H1 (cell line): ENCODE results near the gene KBTBD12. TPM values are rescaled to one million over a fixed set of nuclear protein-coding genes. Genes with fewer than 3 reads are reported as not detected.

Source experiments
- CTCF ChIA-PET: fragments of 300-600 bp; sonication (Branson Sonifier 250); formaldehyde crosslinking; loops from one replicate; lab custom pipeline; 2021; ENCODE audit not compliant: partially characterized antibody; lab: Charles Lee
- POLR2A ChIA-PET: fragments of 300-600 bp; sonication (Branson Sonifier 250); formaldehyde crosslinking; loops from one replicate; lab custom pipeline; 2021; ENCODE audit warnings: inconsistent platforms; ENCODE audit not compliant: partially characterized antibody; lab: Charles Lee
- DNase-seq, 2 experiments: peaks; one replicate each; pipeline versions ENCODE4 v3.0.0 to v3.0.0-alpha.2; 2010 to 2022; ENCODE audit warnings: low spot score in 2 of 2, low read depth in 1 of 2, mixed read lengths in 1 of 2
- FAIRE-seq: peaks from 2 replicates; lab custom pipeline; 2011; peaks lifted over from hg19 to GRCh38; lab: Jason Lieb, UNC
- H2AFZ ChIP-seq: 2 replicates; pipeline ENCODE4 v1.8.1; 2012; ENCODE audit warnings: low read length, inconsistent platforms
- H2AK5ac ChIP-seq: 2 replicates; pipeline ENCODE4 v1.6.1; 2013; ENCODE audit warnings: low read depth, low read length
- H2BK120ac ChIP-seq: replicated peaks from 2 replicates; pipeline ENCODE3; 2013; ENCODE audit warnings: low read depth, low read length, inconsistent platforms
- H2BK12ac ChIP-seq: 2 replicates; pipeline ENCODE4 v1.6.1; 2013; ENCODE audit warnings: low read depth, low read length
- H2BK15ac ChIP-seq: 2 replicates; pipeline ENCODE4 v1.6.1; 2013; ENCODE audit warnings: low read length
- H2BK20ac ChIP-seq: 2 replicates; pipeline ENCODE4 v1.6.1; 2013; ENCODE audit warnings: low read length
- H2BK5ac ChIP-seq: 2 replicates; pipeline ENCODE4 v1.6.1; 2013; ENCODE audit warnings: low read depth, low read length
- H3K14ac ChIP-seq: 2 replicates; pipeline ENCODE4 v1.6.1; 2013; ENCODE audit warnings: inconsistent platforms; ENCODE audit not compliant: insufficient read length
- H3K18ac ChIP-seq: 2 replicates; pipeline ENCODE4 v1.6.1; 2013; ENCODE audit warnings: low read length; ENCODE audit errors: extremely low read depth
- H3K23ac ChIP-seq: 2 replicates; pipeline ENCODE4 v1.6.1; 2013; ENCODE audit warnings: inconsistent platforms; ENCODE audit not compliant: insufficient read length
- H3K23me2 ChIP-seq: 2 replicates; pipeline ENCODE4 v1.6.1; 2013; ENCODE audit warnings: low read depth, low read length
- H3K27ac ChIP-seq: 2 replicates; pipeline ENCODE4 v1.6.1; 2011; ENCODE audit warnings: low read depth, low read length, inconsistent platforms
- H3K27me3 ChIP-seq, 4 experiments: replicated peaks in 1 of 4; 1 replicate in 1 of 4; 2 replicates in 3 of 4; pipeline versions ENCODE4 v1.6.1 to v1.8.1; 2011 to 2013; ENCODE audit warnings: low read length in 3 of 4, mild to moderate bottlenecking in 3 of 4, inconsistent platforms in 2 of 4, mixed read lengths in 2 of 4, moderate library complexity in 1 of 4; ENCODE audit not compliant: control insufficient read depth in 3 of 4, insufficient read depth in 3 of 4; ENCODE audit errors: extremely low read depth in 1 of 4
- H3K36me3 ChIP-seq, 4 experiments: 2 replicates each; pipeline versions ENCODE4 v1.6.1 to v1.8.1; 2011 to 2013; ENCODE audit warnings: mild to moderate bottlenecking in 4 of 4, low read length in 3 of 4, moderate library complexity in 2 of 4, control low read depth in 1 of 4, inconsistent platforms in 1 of 4; ENCODE audit not compliant: insufficient read depth in 4 of 4, control insufficient read depth in 2 of 4
- H3K4ac ChIP-seq: replicated peaks from 2 replicates; pipeline ENCODE3; 2013; ENCODE audit warnings: low read length, low read depth, mixed read lengths, inconsistent platforms; ENCODE audit not compliant: insufficient read length
- H3K4me1 ChIP-seq, 4 experiments: replicated peaks in 1 of 4; 1 replicate in 1 of 4; 2 replicates in 3 of 4; pipeline versions ENCODE4 v1.6.1 to v1.8.1; 2011 to 2013; ENCODE audit warnings: low read length in 3 of 4, inconsistent platforms in 2 of 4, mixed read lengths in 1 of 4; ENCODE audit not compliant: insufficient read depth in 4 of 4, control insufficient read depth in 3 of 4
- H3K4me2 ChIP-seq, 2 experiments: 2 replicates each; pipeline versions ENCODE4 v1.6.1 to v1.8.1; 2011 to 2013; ENCODE audit warnings: low read depth in 2 of 2, low read length in 2 of 2, control low read depth in 1 of 2, inconsistent platforms in 1 of 2, mild to moderate bottlenecking in 1 of 2; ENCODE audit not compliant: insufficient read depth in 1 of 2
- H3K4me3 ChIP-seq, 4 experiments: fragments of 200-600, 300-600 bp in 1 of 4; sonication (generic), shearing (Covaris generic), sonication (Bioruptor Twin) in 1 of 4; 2 replicates each; pipeline versions ENCODE4 v1.5.1 to v1.8.1; 2011 to 2016; ENCODE audit warnings: low read length in 4 of 4, low read depth in 3 of 4, control low read depth in 2 of 4, inconsistent platforms in 2 of 4, mild to moderate bottlenecking in 2 of 4, mixed read lengths in 1 of 4, moderate library complexity in 1 of 4; ENCODE audit not compliant: insufficient read depth in 2 of 4; ENCODE audit errors: extremely low read depth in 1 of 4
- H3K56ac ChIP-seq: replicated peaks from 2 replicates; pipeline ENCODE3; 2013; ENCODE audit warnings: low read depth, mild to moderate bottlenecking, mixed read lengths, low read length, inconsistent platforms; ENCODE audit not compliant: insufficient read length
- H3K79me1 ChIP-seq: 2 replicates; pipeline ENCODE4 v1.6.1; 2013; ENCODE audit warnings: low read depth, low read length, control low read depth
- H3K79me2 ChIP-seq, 2 experiments: 2 replicates each; pipeline versions ENCODE4 v1.6.1 to v1.8.1; 2012 to 2013; ENCODE audit warnings: low read length in 2 of 2, mild to moderate bottlenecking in 2 of 2, inconsistent platforms in 1 of 2; ENCODE audit not compliant: insufficient read depth in 2 of 2, control insufficient read depth in 1 of 2
- H3K9ac ChIP-seq, 4 experiments: replicated peaks in 1 of 4; 1 replicate in 1 of 4; 2 replicates in 3 of 4; pipeline versions ENCODE4 v1.6.1 to v1.8.1; 2011 to 2013; ENCODE audit warnings: low read depth in 3 of 4, low read length in 3 of 4, control low read depth in 2 of 4, mild to moderate bottlenecking in 2 of 4, moderate library complexity in 2 of 4, inconsistent platforms in 1 of 4; ENCODE audit errors: extremely low read depth in 1 of 4
- H3K9me3 ChIP-seq, 2 experiments: 2 replicates each; pipeline versions ENCODE4 v1.6.1 to v1.8.1; 2012 to 2013; ENCODE audit warnings: mild to moderate bottlenecking in 2 of 2, moderate library complexity in 2 of 2, control low read depth in 1 of 2, inconsistent platforms in 1 of 2, low read depth in 1 of 2, low read length in 1 of 2, mixed read lengths in 1 of 2; ENCODE audit not compliant: insufficient read depth in 2 of 2
- H4K20me1 ChIP-seq, 2 experiments: replicated peaks in 1 of 2; 2 replicates each; pipeline versions ENCODE3 to v1.8.1; 2011 to 2013; ENCODE audit warnings: inconsistent platforms in 2 of 2, low read length in 2 of 2, mild to moderate bottlenecking in 1 of 2; ENCODE audit not compliant: insufficient read depth in 2 of 2, control insufficient read depth in 1 of 2
- H4K5ac ChIP-seq: 2 replicates; pipeline ENCODE4 v1.6.1; 2013; ENCODE audit warnings: low read length, low read depth, mixed read lengths, inconsistent platforms; ENCODE audit not compliant: insufficient read length
- H4K8ac ChIP-seq: 2 replicates; pipeline ENCODE4 v1.8.0; 2013; ENCODE audit warnings: mild to moderate bottlenecking, moderate library complexity, low read length, inconsistent platforms; ENCODE audit not compliant: insufficient read depth; ENCODE audit errors: extremely low read depth
- H4K91ac ChIP-seq: replicated peaks from 2 replicates; pipeline ENCODE3; 2013; ENCODE audit warnings: low read length, mixed read lengths, inconsistent platforms; ENCODE audit not compliant: insufficient read length
- ATF3 ChIP-seq: IDR thresholded peaks from 2 replicates; pipeline ENCODE4 v1.6.1; 2011; ENCODE audit warnings: low read depth, mild to moderate bottlenecking, low read length; ENCODE audit not compliant: insufficient read depth
- HDAC2 ChIP-seq, 2 experiments: fragments of 300-600 bp in 1 of 2; sonication (generic) in 1 of 2; IDR thresholded peaks; 2 replicates each; pipeline ENCODE4 v1.6.1; 2011 to 2012; ENCODE audit warnings: low read depth in 2 of 2, low read length in 2 of 2, mild to moderate bottlenecking in 2 of 2, moderate library complexity in 2 of 2, borderline replicate concordance in 1 of 2, inconsistent platforms in 1 of 2
- JUN ChIP-seq: IDR thresholded peaks from 2 replicates; pipeline ENCODE4 v1.6.1; 2011; ENCODE audit warnings: low read depth, mild to moderate bottlenecking, improper control_type of control experiment, low read length
- JUND ChIP-seq: IDR thresholded peaks from 2 replicates; pipeline ENCODE4 v1.6.1; 2011; ENCODE audit warnings: mild to moderate bottlenecking, improper control_type of control experiment, low read length
- MAX ChIP-seq: IDR thresholded peaks from 2 replicates; pipeline ENCODE4 v1.6.1; 2012; ENCODE audit warnings: inconsistent platforms
- NRF1 ChIP-seq: IDR thresholded peaks from 2 replicates; pipeline ENCODE4 v1.6.1; 2011; ENCODE audit warnings: mild to moderate bottlenecking, low read depth, low read length, improper control_type of control experiment
- POU5F1 ChIP-seq: IDR thresholded peaks from 2 replicates; pipeline ENCODE4 v1.6.1; 2011; ENCODE audit warnings: low read depth, mild to moderate bottlenecking, low read length, moderate library complexity
- RFX5 ChIP-seq: IDR thresholded peaks from 2 replicates; pipeline ENCODE4 v1.6.1; 2011; ENCODE audit warnings: low read depth, low read length, improper control_type of control experiment, borderline replicate concordance
- RNF2 ChIP-seq: fragments of 200-900, 300-1000 bp; sonication (generic); IDR thresholded peaks from 2 replicates; pipeline ENCODE4 v1.7.1; 2016; ENCODE audit warnings: borderline replicate concordance, low read depth, mild to moderate bottlenecking, antibody characterized with exemption, low read length; ENCODE audit not compliant: poor library complexity, severe bottlenecking; ENCODE audit errors: missing control alignments
- SP1 ChIP-seq: IDR thresholded peaks from 2 replicates; pipeline ENCODE4 v1.6.1; 2011; ENCODE audit warnings: low read depth, low read length
- SUZ12 ChIP-seq: fragments of 200-600 bp; sonication (generic); IDR thresholded peaks from 2 replicates; pipeline ENCODE4 v1.6.1; 2012; ENCODE audit warnings: mild to moderate bottlenecking, inconsistent platforms, low read length, moderate library complexity, mixed read lengths
- TCF12 ChIP-seq: IDR thresholded peaks from 2 replicates; pipeline ENCODE4 v1.6.1; 2011; ENCODE audit warnings: low read depth, mild to moderate bottlenecking, low read length
- TEAD4 ChIP-seq: IDR thresholded peaks from 2 replicates; pipeline ENCODE4 v1.6.1; 2012; ENCODE audit warnings: low read depth, low read length, inconsistent platforms, mixed read lengths
- WGBS, 2 experiments: shearing (Covaris generic) in 1 of 2; methylation state at CpG; one replicate each; pipeline versions ENCODE4 v1.1.6 to v1.1.7; 2013 to 2015; ENCODE audit warnings: low lambda C conversion rate in 2 of 2, mixed read lengths in 2 of 2, inconsistent platforms in 1 of 2, low coverage in 1 of 2, missing lambda C conversion rate in 1 of 2; ENCODE audit not compliant: insufficient replicate concordance in 2 of 2, insufficient coverage in 1 of 2, insufficient read length in 1 of 2; ENCODE audit errors: extremely low coverage in 1 of 2, missing lambda C conversion rate in 1 of 2; 5-methylcytosine and 5-hydroxymethylcytosine counted together
- polyA plus RNA-seq, 7 experiments: library from polyadenylated mRNA; depleted of rRNA in 3 of 7; stranded (reverse) in 5 of 7; unstranded in 2 of 7; fragments of >200 nt in 5 of 7; fragments of 200-250 nt in 2 of 7; gene quantifications; 1 replicate in 5 of 7; 2 replicates in 1 of 7; 4 replicates in 1 of 7; pipeline versions ENCODE4 v1.2.1 to v1.2.3, GENCODE V29; 2011 to 2013; ENCODE audit warnings: missing spikeins in 2 of 7, mixed read lengths in 2 of 7
- total RNA-seq: library from RNA; stranded (reverse); fragmentation: NEBNext Ultra II Directional; extraction: Animal tissue kit (Norgen Biotek cat#: 25700); gene quantifications from 2 replicates; pipeline ENCODE4 v1.2.1, GENCODE V29; 2021

Gene KBTBD12
- total and polyA plus RNA-seq, 2 of the 8 experiments (the other 6 are each of a cell fraction or from before 2014, with no cell fraction given), result 0.33 to 0.63 TPM

GRCh38 chr3:127920738-127921137 is 5.7 kb downstream of the KBTBD12 start:
- Histone ChIP-seq H3K27me3 (peaks cover 0 to 13% (median 6%) of the 10 kb centered on the region in 4 experiments; a peak in 6 of 7 replicates), H3K4me3 (no peak overlapping the region), H4K20me1 (no peaks in the 10 kb centered on the region), H3K79me1 (no peaks in the 10 kb centered on the region), H2BK120ac (no peak overlapping the region), H2AFZ (no peak overlapping the region), H2BK5ac (no peak overlapping the region), H3K23ac (no peak overlapping the region), H2BK20ac (no peak overlapping the region), H4K5ac (no peak overlapping the region), H3K23me2 (0 out of 2 replicates have a peak, but pooled peaks cover under 1% of the 10 kb centered on the region), H4K8ac (no peak overlapping the region), H4K91ac (no peak overlapping the region), H3K56ac (no peak overlapping the region), H3K4me2 (no peak overlapping the region), H3K4ac (no peak overlapping the region), H2BK12ac (no peak overlapping the region), H2AK5ac (no peak overlapping the region), H3K79me2 (no peaks in the 10 kb centered on the region), H3K4me1 (no peaks in the 10 kb centered on the region; a peak in 1 of 7 replicates), H3K14ac (no peak overlapping the region), H3K9me3 (no peaks in the 10 kb centered on the region), H3K27ac (no peak overlapping the region), H3K36me3 (no peaks in the 10 kb centered on the region), H2BK15ac (no peak overlapping the region), H3K18ac (no peak overlapping the region), H3K9ac (no peak overlapping the region)
- FAIRE-seq (no peak), DNase-seq (no peak)
- WGBS, 2 experiments, result 100% methylated on average over 1 of the region's 1 CpG; no CpG with 5 or more reads in 1 of the 2 experiments
- ChIA-PET CTCF (interaction anchor here (0.7 kb wide), 1 partner anchor 689 kb away, joined by 3 read pairs; no protein-coding TSS in a partner anchor), POLR2A (no interaction called here)
- TF ChIP-seq RFX5, result no peak
- TF ChIP-seq TEAD4, result no peak
- TF ChIP-seq POU5F1, result no peak
- no peak for TF ChIP-seq JUN
- TF ChIP-seq MAX, result no peak
- TF ChIP-seq RNF2, result no peak
- no peak for TF ChIP-seq SP1
- TF ChIP-seq ATF3, result no peak
- TF ChIP-seq TCF12, result no peak
- no peak for TF ChIP-seq SUZ12
- no peak for TF ChIP-seq NRF1
- no peak for TF ChIP-seq JUND
- no peak for TF ChIP-seq HDAC2 (IDR thresholded peaks at IDR 0.05; ENCODE audit: borderline replicate concordance in 1 of 2, low read depth in 2 of 2, low read length in 2 of 2)
